GM18868 (cell line): Measurements from ENCODE around the gene OR56A5.
"Not testable (repeated sequence)": the region's sequence is repeated elsewhere in the genome, so short reads cannot be mapped to it uniquely, and the experiment has no call there.

Source experiments
- ATAC-seq: cut with Tn5 transposase; IDR thresholded peaks from one replicate; pipeline ENCODE4 v1.9.1; 2021; ENCODE audit warnings: mild to moderate bottlenecking, moderate library complexity; ENCODE audit not compliant: unreplicated experiment

OR56A5 gene

GRCh38 chr11:5968394-5968793 lies at the start of gene OR56A5:
Gene OR56A5, minus strand, starts transcription at chr11:5968494. Its CDS starts 0 bp downstream, at chr11:5968494.
- no peak for ATAC-seq

- ATAC-seq = no peak
Observed at GRCh38 chr11:6013042-6013441, 44.7 kb upstream of the OR56A5 start.

- no peak for ATAC-seq
Observed at GRCh38 chr11:6012035-6012668, 43.9 kb upstream of the OR56A5 start.

GRCh38 chr11:6006846-6007245 lies 38.6 kb upstream of the OR56A5 start, which contains the start of gene OR56A4:
Gene OR56A4, minus strand, starts transcription at chr11:6006946. Its CDS starts 3,954 bp downstream, at chr11:6002992.
- ATAC-seq = no peak

GRCh38 chr11:6006395-6006794 lies 38.1 kb upstream of the OR56A5 start:
- no peak for ATAC-seq

- ATAC-seq = no peak
Observed at GRCh38 chr11:6002202-6002699, 34.0 kb upstream of the OR56A5 start.

- no peak for ATAC-seq
Observed at GRCh38 chr11:5994791-5995190, 26.5 kb upstream of the OR56A5 start.

- peak; percentile 65 for ATAC-seq
Observed at GRCh38 chr11:5992604-5993251, 24.4 kb upstream of the OR56A5 start.

GRCh38 chr11:5992150-5992549 lies 23.9 kb upstream of the OR56A5 start:
- ATAC-seq = no peak

GRCh38 chr11:5989203-5989602 lies 20.9 kb upstream of the OR56A5 start:
- ATAC-seq = no peak

- ATAC-seq = no peak
Observed at GRCh38 chr11:5986885-5987284, 18.6 kb upstream of the OR56A5 start, which contains the start of gene OR52L1. Gene OR52L1, minus strand, starts transcription at chr11:5986985. Its CDS starts 55 bp downstream, at chr11:5986930.

GRCh38 chr11:5983443-5983842 lies 15.1 kb upstream of the OR56A5 start:
- ATAC-seq = no peak

GRCh38 chr11:5973530-5973929 lies 5.2 kb upstream of the OR56A5 start:
- no peak for ATAC-seq

GRCh38 chr11:5967708-5968107 lies 586 bp downstream of the OR56A5 start:
- no peak for ATAC-seq

GRCh38 chr11:5966958-5967357 lies 1.3 kb downstream of the OR56A5 start:
- no peak for ATAC-seq

GRCh38 chr11:5960704-5961320 lies 7.5 kb downstream of the OR56A5 start:
- not testable (repeated sequence) for ATAC-seq

- ATAC-seq = no peak
Observed at GRCh38 chr11:5955586-5955985, 12.7 kb downstream of the OR56A5 start.

- no peak for ATAC-seq
Observed at GRCh38 chr11:5941951-5942350, 26.3 kb downstream of the OR56A5 start, which contains the start of gene OR56A3. Gene OR56A3, plus strand, starts transcription at chr11:5942251. Its CDS starts 5,096 bp downstream, at chr11:5947347.

- no peak for ATAC-seq
Observed at GRCh38 chr11:5940748-5941147, 27.5 kb downstream of the OR56A5 start.

GRCh38 chr11:5938603-5938965 lies 29.7 kb downstream of the OR56A5 start:
- no peak for ATAC-seq

GRCh38 chr11:5937868-5938602 lies 30.3 kb downstream of the OR56A5 start:
- no peak for ATAC-seq
